MM.1S (cell line): ENCODE results near the gene PIGC.

ENCODE experiments used
- DNase-seq: peaks from one replicate; pipeline ENCODE4 v3.0.0-alpha.2; 2015
- H2AFZ ChIP-seq: fragments of 300-600 bp; sonication (generic); 2 replicates; pipeline ENCODE4 v1.6.0; 2016; ENCODE audit warnings: antibody characterized with exemption, low read length
- H3F3A ChIP-seq: fragments of 300-600 bp; sonication (generic); 2 replicates; pipeline ENCODE4 v1.6.1; 2016; ENCODE audit warnings: mild to moderate bottlenecking, antibody characterized with exemption, low read length, moderate library complexity, mixed read lengths; ENCODE audit not compliant: insufficient read depth
- H3K27ac ChIP-seq: fragments of 300-600 bp; sonication (generic); 2 replicates; pipeline ENCODE4 v1.5.1; 2016; ENCODE audit warnings: mild to moderate bottlenecking, low read length
- H3K27me3 ChIP-seq: fragments of 300-600 bp; sonication (generic); replicated peaks from 2 replicates; pipeline ENCODE4 v1.6.0; 2016; ENCODE audit warnings: low read length; ENCODE audit not compliant: insufficient read depth
- H3K36me3 ChIP-seq: fragments of 300-600 bp; sonication (generic); replicated peaks from 2 replicates; pipeline ENCODE4 v1.6.1; 2016; ENCODE audit warnings: mild to moderate bottlenecking, low read length, mixed read lengths; ENCODE audit not compliant: insufficient read depth
- H3K4me1 ChIP-seq: fragments of 300-600 bp; sonication (generic); 2 replicates; pipeline ENCODE4 v1.6.1; 2016; ENCODE audit warnings: low read length, mixed read lengths
- H3K4me2 ChIP-seq: fragments of 300-600 bp; sonication (generic); 2 replicates; pipeline ENCODE4 v1.6.0; 2016; ENCODE audit warnings: low read depth, low read length
- H3K4me3 ChIP-seq: fragments of 300-600 bp; sonication (generic); 2 replicates; pipeline ENCODE4 v1.5.1; 2016; ENCODE audit warnings: low read length, mixed read lengths
- H3K79me2 ChIP-seq: fragments of 300-600 bp; sonication (generic); 2 replicates; pipeline ENCODE4 v1.6.1; 2016; ENCODE audit warnings: mixed run types, low read length, mixed read lengths
- H3K9ac ChIP-seq: fragments of 300-600 bp; sonication (generic); 2 replicates; pipeline ENCODE4 v1.6.1; 2016; ENCODE audit warnings: low read length, mixed read lengths
- H3K9me2 ChIP-seq: fragments of 300-600 bp; sonication (generic); replicated peaks from 2 replicates; pipeline ENCODE4 v1.6.1; 2016; ENCODE audit warnings: mild to moderate bottlenecking, low read length, mixed read lengths; ENCODE audit not compliant: insufficient read depth
- H3K9me3 ChIP-seq: fragments of 300-600 bp; sonication (generic); replicated peaks from 2 replicates; pipeline ENCODE4 v1.6.1; 2016; ENCODE audit warnings: mild to moderate bottlenecking, low read length, mixed read lengths; ENCODE audit not compliant: insufficient read depth
- H4K20me1 ChIP-seq: fragments of 300-600 bp; sonication (generic); 2 replicates; pipeline ENCODE4 v1.6.1; 2016; ENCODE audit warnings: mild to moderate bottlenecking, low read length, moderate library complexity, mixed read lengths; ENCODE audit not compliant: insufficient read depth
- CTCF ChIP-seq: fragments of 300-600 bp; sonication (generic); IDR thresholded peaks from 2 replicates; pipeline ENCODE4 v1.5.1; 2016; ENCODE audit warnings: antibody characterized with exemption, low read length, mixed read lengths
- EZH2 ChIP-seq: fragments of 300-600 bp; sonication (generic); optimal IDR thresholded peaks from 2 replicates; pipeline ENCODE3; 2017; ENCODE audit warnings: low read depth, mild to moderate bottlenecking, antibody characterized with exemption, low read length, mixed read lengths
- EZH2phosphoT487 ChIP-seq: fragments of 300-600 bp; sonication (generic); IDR thresholded peaks from 2 replicates; pipeline ENCODE4 v1.6.1; 2018; ENCODE audit warnings: antibody characterized with exemption, low read length

The PIGC gene

GRCh38 chr1:172472495-172472894, 28.6 kb upstream of the PIGC start:
- Histone ChIP-seq H3K9me3 (no peaks in the 10 kb centered on the region), H3K4me1 (no peaks in the 10 kb centered on the region), H3F3A (no peaks in the 10 kb centered on the region), H3K36me3 (no peaks in the 10 kb centered on the region), H3K79me2 (no peaks in the 10 kb centered on the region), H2AFZ (no peak overlapping the region), H4K20me1 (no peaks in the 10 kb centered on the region), H3K4me2 (no peak overlapping the region), H3K27ac (no peak overlapping the region), H3K27me3 (no peaks in the 10 kb centered on the region), H3K9me2 (no peaks in the 10 kb centered on the region), H3K4me3 (no peak overlapping the region), H3K9ac (no peak overlapping the region)
- TF ChIP-seq CTCF (no peak), EZH2 (no peak), EZH2phosphoT487 (no peak)
- DNase-seq = no peak

GRCh38 chr1:172471666-172472065, 27.8 kb upstream of the PIGC start:
- Histone ChIP-seq H3K27ac (no peak overlapping the region), H3K4me1 (no peaks in the 10 kb centered on the region), H3K4me2 (no peak overlapping the region), H3K79me2 (no peaks in the 10 kb centered on the region), H2AFZ (no peak overlapping the region), H3K27me3 (no peaks in the 10 kb centered on the region), H4K20me1 (no peaks in the 10 kb centered on the region), H3F3A (no peaks in the 10 kb centered on the region), H3K4me3 (no peak overlapping the region), H3K9ac (no peak overlapping the region), H3K9me2 (no peaks in the 10 kb centered on the region), H3K9me3 (no peaks in the 10 kb centered on the region), H3K36me3 (no peaks in the 10 kb centered on the region)
- no peak for TF ChIP-seq EZH2
- TF ChIP-seq CTCF = no peak
- no peak for TF ChIP-seq EZH2phosphoT487
- DNase-seq = no peak

GRCh38 chr1:172470149-172470548, 26.3 kb upstream of the PIGC start:
- Histone ChIP-seq H2AFZ (no peak overlapping the region), H3K4me2 (no peak overlapping the region), H3K9ac (no peak overlapping the region), H3K27me3 (no peaks in the 10 kb centered on the region), H3K4me1 (no peaks in the 10 kb centered on the region), H3K27ac (no peak overlapping the region), H4K20me1 (no peaks in the 10 kb centered on the region), H3F3A (no peaks in the 10 kb centered on the region), H3K9me2 (no peaks in the 10 kb centered on the region), H3K79me2 (no peaks in the 10 kb centered on the region), H3K36me3 (no peaks in the 10 kb centered on the region), H3K4me3 (no peak overlapping the region), H3K9me3 (no peaks in the 10 kb centered on the region)
- TF ChIP-seq CTCF (no peak), EZH2phosphoT487 (no peak), EZH2 (no peak)
- DNase-seq = no peak
